ENCODE data around the gene THAP11.

DNA sequence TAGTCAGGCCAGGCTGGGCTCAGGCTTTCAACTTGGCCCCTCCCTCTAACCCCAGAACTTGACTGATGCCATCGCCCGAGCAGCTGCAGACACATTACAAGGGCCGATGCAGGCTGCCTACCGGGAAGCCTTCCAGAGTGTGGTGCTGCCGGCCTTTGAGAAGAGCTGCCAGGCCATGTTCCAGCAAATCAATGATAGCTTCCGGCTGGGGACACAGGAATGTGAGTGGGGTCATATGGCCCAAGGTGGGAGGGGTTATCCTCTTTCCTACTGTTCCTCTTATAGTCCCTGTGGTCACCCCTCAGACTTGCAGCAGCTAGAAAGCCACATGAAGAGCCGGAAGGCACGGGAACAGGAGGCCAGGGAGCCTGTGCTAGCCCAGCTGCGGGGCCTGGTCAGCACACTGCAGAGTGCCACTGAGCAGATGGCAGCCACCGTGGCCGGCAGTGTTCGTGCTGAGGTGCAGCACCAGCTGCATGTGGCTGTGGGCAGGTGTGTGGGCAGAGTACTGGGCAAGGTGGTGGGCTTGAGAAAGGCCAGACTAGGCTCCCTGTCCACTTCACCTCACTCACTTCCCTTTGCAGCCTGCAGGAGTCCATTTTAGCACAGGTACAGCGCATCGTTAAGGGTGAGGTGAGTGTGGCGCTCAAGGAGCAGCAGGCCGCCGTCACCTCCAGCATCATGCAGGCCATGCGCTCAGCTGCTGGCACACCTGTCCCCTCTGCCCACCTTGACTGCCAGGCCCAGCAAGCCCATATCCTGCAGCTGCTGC, 40.4 kb downstream of the THAP11 start:
- TF ChIP-seq, protein P1, sequence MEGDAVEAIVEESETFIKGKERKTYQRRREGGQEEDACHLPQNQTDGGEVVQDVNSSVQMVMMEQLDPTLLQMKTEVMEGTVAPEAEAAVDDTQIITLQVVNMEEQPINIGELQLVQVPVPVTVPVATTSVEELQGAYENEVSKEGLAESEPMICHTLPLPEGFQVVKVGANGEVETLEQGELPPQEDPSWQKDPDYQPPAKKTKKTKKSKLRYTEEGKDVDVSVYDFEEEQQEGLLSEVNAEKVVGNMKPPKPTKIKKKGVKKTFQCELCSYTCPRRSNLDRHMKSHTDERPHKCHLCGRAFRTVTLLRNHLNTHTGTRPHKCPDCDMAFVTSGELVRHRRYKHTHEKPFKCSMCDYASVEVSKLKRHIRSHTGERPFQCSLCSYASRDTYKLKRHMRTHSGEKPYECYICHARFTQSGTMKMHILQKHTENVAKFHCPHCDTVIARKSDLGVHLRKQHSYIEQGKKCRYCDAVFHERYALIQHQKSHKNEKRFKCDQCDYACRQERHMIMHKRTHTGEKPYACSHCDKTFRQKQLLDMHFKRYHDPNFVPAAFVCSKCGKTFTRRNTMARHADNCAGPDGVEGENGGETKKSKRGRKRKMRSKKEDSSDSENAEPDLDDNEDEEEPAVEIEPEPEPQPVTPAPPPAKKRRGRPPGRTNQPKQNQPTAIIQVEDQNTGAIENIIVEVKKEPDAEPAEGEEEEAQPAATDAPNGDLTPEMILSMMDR (IDR thresholded peaks at IDR 0.05) = peak in 2 of 4 donors; percentile 4 to 13
- TF ChIP-seq POLR2A (IDR thresholded peaks at IDR 0.05) = no peak
